PFSK-1 (cell line): ENCODE measurements around the gene DTD1.

Experiments
- POLR2AphosphoS5 ChIP-seq: IDR thresholded peaks from 2 replicates; pipeline ENCODE4 v1.6.1; 2012; ENCODE audit warnings: low read depth, mild to moderate bottlenecking, control low read depth, low read length, moderate library complexity
- REST ChIP-seq, 2 experiments: IDR thresholded peaks; 2 replicates each; pipeline versions ENCODE4 v1.6.1 to v1.8.0; 2011 to 2012; ENCODE audit warnings: low read depth in 2 of 2, low read length in 2 of 2, control low read depth in 1 of 2, inconsistent platforms in 1 of 2, mild to moderate bottlenecking in 1 of 2, moderate library complexity in 1 of 2; ENCODE audit not compliant: insufficient read depth in 1 of 2

- TF ChIP-seq POLR2AphosphoS5 (no peak), REST (IDR thresholded peaks at IDR 0.05; ENCODE audit: insufficient read depth in 1 of 2, low read depth in 2 of 2, low read length in 2 of 2) (no peak)
Observed at GRCh38 chr20:18628330-18628920, 40.6 kb downstream of the DTD1 start.
